ENCODE data around the gene METAP1. TPM values are rescaled to one million over a fixed set of nuclear protein-coding genes. Genes with fewer than 3 reads are reported as not detected.
A peak's percentile ranks its signal among the peaks of the same experiment; 100 is the strongest.

METAP1 gene
- polyA plus RNA-seq, 3 donors = 15.9 to 21.7 (median 20.6) TPM

DNA sequence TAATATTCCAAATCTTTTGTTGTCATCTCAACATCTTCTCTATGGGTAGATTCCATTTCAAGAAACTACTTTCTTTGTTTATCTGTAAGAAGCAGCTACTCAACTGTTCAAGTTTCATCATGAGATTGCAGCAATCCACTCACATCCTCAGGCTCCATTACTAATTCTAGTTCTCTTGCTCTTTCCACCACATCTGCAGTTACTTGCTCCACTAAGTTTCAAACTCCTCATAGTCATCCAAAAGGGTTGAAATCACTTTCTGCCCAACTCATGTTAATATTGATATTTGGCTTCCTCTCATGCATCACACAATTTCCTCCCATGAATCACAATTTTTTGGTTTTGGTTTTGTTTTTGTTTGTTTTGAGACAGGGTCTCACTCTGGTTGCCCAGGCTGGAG, 57.4 kb downstream of the METAP1 start:
- Histone ChIP-seq H2AFZ (ENCODE audit: insufficient read depth, low read depth, low read length, poor library complexity, severe bottlenecking) (no peak overlapping the region), H3K9me3 (replicated peaks in 1 of 2; ENCODE audit: control insufficient read depth in 1 of 2, insufficient read depth in 1 of 2, low read length in 2 of 2) (no peaks in the 10 kb centered on the region), H3K79me2 (ENCODE audit: insufficient read depth, low read length) (no peaks in the 10 kb centered on the region), H4K20me1 (ENCODE audit: insufficient read depth, low read length) (no peaks in the 10 kb centered on the region), H3K36me3 (replicated peaks in 1 of 2; ENCODE audit: control insufficient read depth in 1 of 2, insufficient read depth in 2 of 2, low read length in 2 of 2) (peaks cover 42 to 75% of the 10 kb centered on the region in 2 donors), H3K27ac (ENCODE audit: low read depth in 1 of 2, low read length in 2 of 2) (no peak overlapping the region), H3K9ac (ENCODE audit: insufficient read depth, low read length, poor library complexity, severe bottlenecking) (no peak overlapping the region), H3K4me3 (replicated peaks in 1 of 3; ENCODE audit: low read depth in 2 of 3, low read length in 3 of 3) (no peak overlapping the region), H3K4me1 (ENCODE audit: control insufficient read depth in 1 of 2, insufficient read depth in 2 of 2, low read length in 2 of 2) (no peaks in the 10 kb centered on the region), H3K4me2 (replicated peaks; ENCODE audit: extremely low read depth, low read length, poor library complexity, severe bottlenecking) (no peak overlapping the region), H3K27me3 (ENCODE audit: control insufficient read depth in 2 of 2, insufficient read depth in 2 of 2, low read length in 2 of 2) (no peaks in the 10 kb centered on the region)
- Mint-ChIP-seq H3K27me3 (ENCODE audit: low read depth in 3 of 3) (no peaks in the 10 kb centered on the region), H3K4me3 (no peak overlapping the region), H3K9me3 (no peaks in the 10 kb centered on the region), H3K27ac (peak overlapping the region in 2 of 7 donors; percentile 27 to 42), H3K4me1 (peaks cover 4% of the 10 kb centered on the region), H3K36me3 (peaks cover 53 to 68% of the 10 kb centered on the region in 2 donors)
- DNase-seq = no peak
- TF ChIP-seq, protein P1, sequence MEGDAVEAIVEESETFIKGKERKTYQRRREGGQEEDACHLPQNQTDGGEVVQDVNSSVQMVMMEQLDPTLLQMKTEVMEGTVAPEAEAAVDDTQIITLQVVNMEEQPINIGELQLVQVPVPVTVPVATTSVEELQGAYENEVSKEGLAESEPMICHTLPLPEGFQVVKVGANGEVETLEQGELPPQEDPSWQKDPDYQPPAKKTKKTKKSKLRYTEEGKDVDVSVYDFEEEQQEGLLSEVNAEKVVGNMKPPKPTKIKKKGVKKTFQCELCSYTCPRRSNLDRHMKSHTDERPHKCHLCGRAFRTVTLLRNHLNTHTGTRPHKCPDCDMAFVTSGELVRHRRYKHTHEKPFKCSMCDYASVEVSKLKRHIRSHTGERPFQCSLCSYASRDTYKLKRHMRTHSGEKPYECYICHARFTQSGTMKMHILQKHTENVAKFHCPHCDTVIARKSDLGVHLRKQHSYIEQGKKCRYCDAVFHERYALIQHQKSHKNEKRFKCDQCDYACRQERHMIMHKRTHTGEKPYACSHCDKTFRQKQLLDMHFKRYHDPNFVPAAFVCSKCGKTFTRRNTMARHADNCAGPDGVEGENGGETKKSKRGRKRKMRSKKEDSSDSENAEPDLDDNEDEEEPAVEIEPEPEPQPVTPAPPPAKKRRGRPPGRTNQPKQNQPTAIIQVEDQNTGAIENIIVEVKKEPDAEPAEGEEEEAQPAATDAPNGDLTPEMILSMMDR (IDR thresholded peaks at IDR 0.05) = no peak
- intact Hi-C loops (cut with micrococcal nuclease) = no loop called here

DNA sequence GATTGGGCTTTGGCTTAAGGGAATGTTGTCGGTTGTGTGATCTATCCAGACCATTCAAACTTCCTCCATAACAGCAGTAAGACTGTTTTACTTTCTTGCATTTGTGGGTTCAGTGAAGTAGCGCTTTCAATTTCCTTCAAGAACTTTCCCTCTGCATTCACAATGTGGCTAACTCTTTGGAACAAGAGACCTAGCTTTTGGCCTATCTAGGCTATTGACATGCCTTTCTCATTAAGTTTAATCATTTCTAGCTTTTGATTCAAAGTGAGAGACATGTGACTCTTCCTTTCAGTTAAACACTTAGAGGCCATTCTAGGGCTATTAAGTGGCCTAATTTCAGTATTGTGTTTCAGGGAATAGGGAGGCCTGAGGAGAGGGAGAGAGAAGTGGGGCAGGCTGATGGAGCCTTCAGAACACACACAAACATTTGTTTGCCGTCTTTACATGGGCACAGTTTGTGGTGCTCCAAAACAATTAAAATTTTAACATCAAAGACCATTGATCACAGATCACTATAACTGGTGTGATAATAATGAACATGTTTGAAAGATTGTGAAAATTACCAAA, 59.0 kb downstream of the METAP1 start:
- TF ChIP-seq, protein P1 (IDR thresholded peaks at IDR 0.05) = no peak
- Histone ChIP-seq H3K4me2 (replicated peaks; ENCODE audit: extremely low read depth, low read length, poor library complexity, severe bottlenecking) (no peak overlapping the region), H3K27me3 (ENCODE audit: control insufficient read depth in 2 of 2, insufficient read depth in 2 of 2, low read length in 2 of 2) (no peaks in the 10 kb centered on the region), H3K27ac (ENCODE audit: low read depth in 1 of 2, low read length in 2 of 2) (no peak overlapping the region), H3K36me3 (replicated peaks in 1 of 2; ENCODE audit: control insufficient read depth in 1 of 2, insufficient read depth in 2 of 2, low read length in 2 of 2) (peaks cover 43 to 75% of the 10 kb centered on the region in 2 donors), H3K4me1 (ENCODE audit: control insufficient read depth in 1 of 2, insufficient read depth in 2 of 2, low read length in 2 of 2) (no peaks in the 10 kb centered on the region), H3K4me3 (replicated peaks in 1 of 3; ENCODE audit: low read depth in 2 of 3, low read length in 3 of 3) (no peak overlapping the region), H3K9me3 (replicated peaks in 1 of 2; ENCODE audit: control insufficient read depth in 1 of 2, insufficient read depth in 1 of 2, low read length in 2 of 2) (no peaks in the 10 kb centered on the region), H3K79me2 (ENCODE audit: insufficient read depth, low read length) (no peaks in the 10 kb centered on the region), H2AFZ (ENCODE audit: insufficient read depth, low read depth, low read length, poor library complexity, severe bottlenecking) (no peak overlapping the region), H4K20me1 (ENCODE audit: insufficient read depth, low read length) (no peaks in the 10 kb centered on the region), H3K9ac (ENCODE audit: insufficient read depth, low read length, poor library complexity, severe bottlenecking) (no peak overlapping the region)
- H3K27me3 Mint-ChIP-seq (ENCODE audit: low read depth in 3 of 3) = no peaks in the 10 kb centered on the region
- no peak overlapping the region for H3K27ac Mint-ChIP-seq
- DNase-seq = no peak
- intact Hi-C loops (cut with micrococcal nuclease) = no loop called here
- WGBS (ENCODE audit: insufficient coverage) = no CpG with 5 or more reads among the region's 3 CpGs
- peaks cover 4% of the 10 kb centered on the region for H3K4me1 Mint-ChIP-seq
- no peaks in the 10 kb centered on the region for H3K9me3 Mint-ChIP-seq
- peaks cover 56 to 65% of the 10 kb centered on the region in 2 donors for H3K36me3 Mint-ChIP-seq
- no peak overlapping the region for H3K4me3 Mint-ChIP-seq

All from CD14-positive monocyte (primary cell).